Fibroblast of pulmonary artery (primary cell): Measurements from ENCODE around the gene ZSCAN5A.

ENCODE experiments used
- DNase-seq: peaks from one replicate; pipeline ENCODE4 v3.0.0-alpha.2; 2010; ENCODE audit warnings: low read depth
- H3K4me3 ChIP-seq: replicated peaks from 2 replicates; pipeline ENCODE4 v1.5.1; 2011; ENCODE audit warnings: low read depth, mild to moderate bottlenecking, control low read depth, low read length, moderate library complexity
- CTCF ChIP-seq: IDR thresholded peaks from 2 replicates; pipeline ENCODE4 v1.5.1; 2011; ENCODE audit warnings: mild to moderate bottlenecking, control low read depth, low read length, inconsistent platforms; ENCODE audit errors: missing control alignments

The ZSCAN5A gene, protein sequence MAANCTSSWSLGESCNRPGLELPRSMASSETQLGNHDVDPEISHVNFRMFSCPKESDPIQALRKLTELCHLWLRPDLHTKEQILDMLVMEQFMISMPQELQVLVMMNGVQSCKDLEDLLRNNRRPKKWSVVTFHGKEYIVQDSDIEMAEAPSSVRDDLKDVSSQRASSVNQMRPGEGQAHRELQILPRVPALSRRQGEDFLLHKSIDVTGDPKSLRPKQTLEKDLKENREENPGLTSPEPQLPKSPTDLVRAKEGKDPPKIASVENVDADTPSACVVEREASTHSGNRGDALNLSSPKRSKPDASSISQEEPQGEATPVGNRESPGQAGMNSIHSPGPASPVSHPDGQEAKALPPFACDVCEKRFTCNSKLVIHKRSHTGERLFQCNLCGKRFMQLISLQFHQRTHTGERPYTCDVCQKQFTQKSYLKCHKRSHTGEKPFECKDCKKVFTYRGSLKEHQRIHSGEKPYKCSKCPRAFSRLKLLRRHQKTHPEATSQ

GRCh38 chr19:56314381-56315076, at the start of gene ZSCAN5A:
Gene ZSCAN5A (minus strand): TSS chr19:56314839. CDS start chr19:56225046, 89,793 bp downstream.
- H3K4me3 ChIP-seq = peak within 1 kb of the TSS; percentile 94
- peak; percentile 95 for DNase-seq
- TF ChIP-seq CTCF = no peak

- TF ChIP-seq CTCF = no peak
- no peak overlapping the region for H3K4me3 ChIP-seq
- no peak for DNase-seq
These were observed 46.2 kb upstream of the ZSCAN5A start for GRCh38 chr19:56360841-56361240.

DNA sequence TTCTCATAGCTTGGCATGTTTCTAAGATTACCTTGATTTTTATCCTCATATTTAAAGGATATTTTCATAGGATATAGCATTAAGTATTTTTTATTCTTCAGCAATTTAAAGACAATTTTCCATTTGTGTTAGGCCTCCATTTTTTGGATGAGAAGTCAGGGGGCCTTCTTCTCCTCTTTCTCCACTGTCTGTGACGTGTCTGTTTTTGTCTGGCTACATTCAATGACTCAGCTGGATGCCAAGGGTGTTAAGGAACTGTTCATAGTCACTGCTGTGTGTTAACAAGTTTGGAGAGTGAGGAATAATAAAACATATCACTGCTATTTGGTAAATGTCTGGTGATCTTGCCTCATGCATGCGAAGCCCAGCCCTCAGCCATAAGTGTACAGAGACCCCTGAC, 42.3 kb upstream of the ZSCAN5A start:
- no peak for TF ChIP-seq CTCF
- DNase-seq = no peak
- no peak overlapping the region for H3K4me3 ChIP-seq

DNA sequence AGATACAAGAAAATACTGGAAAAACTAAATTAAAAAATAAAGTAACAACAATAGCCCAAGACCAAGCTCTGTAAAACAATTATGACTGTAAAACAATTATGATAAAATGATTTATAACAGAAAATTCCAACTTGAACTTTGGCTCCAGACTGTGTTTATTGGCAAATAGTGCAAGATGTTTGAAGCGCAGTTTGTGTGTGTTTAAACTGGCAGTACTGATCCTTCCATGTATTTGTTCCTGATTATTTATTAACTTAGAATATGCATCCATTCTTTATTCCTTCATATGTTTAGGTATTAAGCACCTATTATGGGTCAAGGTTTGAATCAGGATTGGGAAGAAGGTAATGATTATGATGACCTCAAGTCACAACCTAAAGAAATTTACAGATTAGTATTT, 40.9 kb upstream of the ZSCAN5A start:
- TF ChIP-seq CTCF = no peak
- no peak overlapping the region for H3K4me3 ChIP-seq
- DNase-seq = no peak

- no peak for TF ChIP-seq CTCF
- no peak overlapping the region for H3K4me3 ChIP-seq
- DNase-seq = no peak
These were observed 36.6 kb upstream of the ZSCAN5A start for GRCh38 chr19:56351208-56351607.

DNA sequence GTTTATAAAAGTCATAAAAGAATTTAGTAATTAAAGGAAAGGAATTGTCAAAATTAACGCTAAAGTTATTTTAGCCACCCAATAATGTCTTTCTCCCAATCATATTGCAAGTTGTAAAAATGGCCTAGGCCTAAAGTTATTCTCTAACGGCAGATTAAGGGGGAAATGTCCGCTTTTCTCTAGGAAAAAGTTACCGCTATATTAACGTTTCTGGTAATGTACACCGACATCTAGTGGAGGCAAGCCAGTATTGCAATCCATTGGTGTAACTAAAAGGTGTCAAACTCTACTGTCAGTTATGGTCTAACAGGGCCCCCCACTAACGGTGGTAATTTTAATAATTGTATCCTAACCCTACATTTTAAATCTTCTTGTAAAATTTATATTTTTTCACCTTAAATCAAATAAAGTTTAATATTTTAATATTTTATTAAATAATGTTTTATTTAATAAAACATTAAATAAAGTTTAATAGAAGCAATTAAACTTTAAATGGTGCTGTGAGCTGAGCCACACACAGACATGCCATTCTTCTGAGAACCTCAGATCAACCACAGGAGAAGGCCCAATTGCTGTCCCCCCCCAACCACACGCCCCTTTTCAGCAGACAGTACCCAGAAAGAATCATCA, 35.9 kb upstream of the ZSCAN5A start:
- peak; percentile 85 for TF ChIP-seq CTCF
- peak; percentile 67 for DNase-seq
- H3K4me3 ChIP-seq = no peak overlapping the region
